HepG2 (cell line): ENCODE data around the gene BIN1. TPM values are rescaled to one million over a fixed set of nuclear protein-coding genes. Genes with fewer than 3 reads are reported as not detected.
A peak's percentile ranks its signal among the peaks of the same experiment; 100 is the strongest.

Source experiments
- ETV5 ChIP-seq: IDR thresholded peaks from 2 replicates; pipeline ENCODE4 v1.6.1; 2018; ENCODE audit warnings: missing biosample characterization, missing genetic modification reagents, inconsistent platforms, borderline replicate concordance
- FOXP1 ChIP-seq, 2 experiments: fragments of 450-650 bp in 1 of 2; IDR thresholded peaks; 2 replicates each; pipeline ENCODE4 v1.6.1; 2017 to 2018; ENCODE audit warnings: antibody characterized with exemption in 1 of 2
- JUN ChIP-seq: sonication (generic); formaldehyde crosslinking; IDR thresholded peaks from 2 replicates; pipeline ENCODE4 v1.4.0; 2020; ENCODE audit warnings: mild to moderate bottlenecking, missing genetic modification reagents
- MED13 ChIP-seq: sonication (generic); formaldehyde crosslinking; IDR thresholded peaks from 2 replicates; pipeline ENCODE4 v1.5.0; 2020; ENCODE audit warnings: missing genetic modification reagents
- REL ChIP-seq: sonication (generic); formaldehyde crosslinking; conservative IDR thresholded peaks from 2 replicates; pipeline ENCODE4 v1.8.0; 2022; ENCODE audit warnings: mild to moderate bottlenecking, missing genetic modification reagents, moderate library complexity
- RFXAP ChIP-seq: sonication (generic); formaldehyde crosslinking; IDR thresholded peaks from 2 replicates; pipeline ENCODE4 v1.4.0; 2020; ENCODE audit warnings: missing genetic modification reagents, borderline replicate concordance
- SOX13 ChIP-seq, 3 experiments: fragments of 450-650 bp in 1 of 3; sonication (generic) in 1 of 3; formaldehyde crosslinking in 1 of 3; IDR thresholded peaks in 2 of 3; conservative IDR thresholded peaks in 1 of 3; 2 replicates each; pipeline versions ENCODE4 v1.5.0 to v1.6.1; 2016 to 2020; ENCODE audit warnings: antibody characterized with exemption in 1 of 3, mild to moderate bottlenecking in 1 of 3, missing compliant biosample characterization in 1 of 3, missing genetic modification reagents in 1 of 3, moderate library complexity in 1 of 3
- ZEB1 ChIP-seq: IDR thresholded peaks from 2 replicates; pipeline ENCODE4 v1.6.1; 2012; ENCODE audit warnings: mild to moderate bottlenecking, low read depth, inconsistent platforms; ENCODE audit not compliant: insufficient replicate concordance
- ZFP36L1 ChIP-seq: sonication (generic); formaldehyde crosslinking; IDR thresholded peaks from 2 replicates; pipeline ENCODE4 v1.8.0; 2022; ENCODE audit warnings: mild to moderate bottlenecking, missing genetic modification reagents, moderate library complexity
- ZSCAN12 ChIP-seq: sonication (generic); formaldehyde crosslinking; IDR thresholded peaks from 2 replicates; pipeline ENCODE4 v1.9.0; 2021; ENCODE audit warnings: mild to moderate bottlenecking, missing genetic modification reagents
- polyA plus RNA-seq, 8 experiments: library from polyadenylated mRNA; depleted of rRNA in 3 of 8; stranded (reverse) in 7 of 8; unstranded in 1 of 8; fragments of >200 nt; fragmentation: Illumina TruSeq in 4 of 8; extraction: Trizol in 4 of 8; gene quantifications; 2 replicates each; pipeline versions ENCODE4 v1.2.1 to v1.2.3, GENCODE V29; 2011 to 2016; ENCODE audit warnings: low read depth in 4 of 8, missing spikeins in 1 of 8, mixed read lengths in 1 of 8; ENCODE audit not compliant: insufficient read depth in 1 of 8
- total RNA-seq, 5 experiments: library from RNA; depleted of rRNA; stranded (reverse); fragments of >200 nt; fragmentation: Illumina TruSeq; extraction: Trizol; gene quantifications; 2 replicates each; pipeline ENCODE4 v1.2.3, GENCODE V29; 2016; ENCODE audit warnings: low read depth in 1 of 5
- TF ChIP-seq, protein P1 (sequence below): sonication (generic); formaldehyde crosslinking; IDR thresholded peaks from 2 replicates; pipeline ENCODE4 v1.4.0; 2020; ENCODE audit warnings: low read depth, mild to moderate bottlenecking, missing genetic modification reagents
- TF ChIP-seq, protein P2 (sequence below): sonication (generic); formaldehyde crosslinking; IDR thresholded peaks from 2 replicates; pipeline ENCODE4 v1.4.0; 2020; ENCODE audit warnings: missing genetic modification reagents
- TF ChIP-seq, protein P3 (sequence below): sonication (generic); formaldehyde crosslinking; IDR thresholded peaks from 2 replicates; pipeline ENCODE4 v1.5.1; 2020; ENCODE audit warnings: mild to moderate bottlenecking, missing genetic modification reagents, borderline replicate concordance
- TF ChIP-seq, protein P4 (sequence below): IDR thresholded peaks from 2 replicates; pipeline ENCODE4 v1.6.1; 2016; ENCODE audit warnings: missing biosample characterization, missing genetic modification reagents, low read depth
- TF ChIP-seq, protein P5 (sequence below): sonication (generic); formaldehyde crosslinking; IDR thresholded peaks from 2 replicates; pipeline ENCODE4 v1.4.0; 2020; ENCODE audit warnings: missing genetic modification reagents

Gene BIN1
- total and polyA plus RNA-seq, 2 of the 13 experiments (the other 11 are each of a cell fraction or from before 2014, with no cell fraction given), result 0.93 to 1.2 TPM

DNA sequence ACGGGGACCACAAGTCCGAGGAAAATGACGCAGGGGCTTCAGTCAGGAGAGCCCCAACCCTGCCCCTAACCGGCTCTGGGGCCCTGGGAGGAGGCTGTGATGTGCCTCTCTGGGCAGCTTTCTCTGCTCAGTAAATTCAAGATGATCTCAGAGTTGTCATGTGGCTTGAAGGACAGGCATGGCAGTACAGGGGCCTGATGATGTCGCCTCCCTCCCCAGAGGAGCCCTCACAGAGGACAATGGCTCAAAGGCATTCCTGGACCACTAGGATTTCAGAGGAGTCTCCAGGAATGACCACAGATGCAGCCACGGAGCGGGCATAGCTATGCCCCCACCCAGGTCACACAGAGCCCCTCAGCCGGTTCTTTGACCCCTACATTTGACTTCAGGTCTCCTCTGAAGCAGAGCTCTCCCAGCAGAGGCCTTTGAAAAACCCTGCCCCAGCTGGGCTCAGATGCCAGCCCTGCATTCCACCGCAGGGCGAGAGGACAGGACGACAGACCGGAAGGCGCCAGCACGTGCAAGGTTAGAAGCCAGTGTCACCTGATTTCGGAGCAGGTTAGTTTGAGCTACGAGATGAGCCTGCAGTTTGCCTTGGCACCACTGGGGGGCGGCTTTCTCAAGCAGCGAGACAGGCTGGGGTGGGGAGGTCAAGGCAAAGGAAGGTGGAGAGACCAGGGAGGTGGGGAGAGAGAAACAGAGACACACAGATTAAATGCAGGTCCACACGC is 39.2 kb downstream of the BIN1 start (continued):
- TF ChIP-seq, protein P1, sequence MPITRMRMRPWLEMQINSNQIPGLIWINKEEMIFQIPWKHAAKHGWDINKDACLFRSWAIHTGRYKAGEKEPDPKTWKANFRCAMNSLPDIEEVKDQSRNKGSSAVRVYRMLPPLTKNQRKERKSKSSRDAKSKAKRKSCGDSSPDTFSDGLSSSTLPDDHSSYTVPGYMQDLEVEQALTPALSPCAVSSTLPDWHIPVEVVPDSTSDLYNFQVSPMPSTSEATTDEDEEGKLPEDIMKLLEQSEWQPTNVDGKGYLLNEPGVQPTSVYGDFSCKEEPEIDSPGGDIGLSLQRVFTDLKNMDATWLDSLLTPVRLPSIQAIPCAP (CRISPR knock-in tag), result no peak
- TF ChIP-seq ZEB1 (no peak), JUN (CRISPR knock-in tag) (no peak), ZSCAN12 (CRISPR knock-in tag) (no peak), MED13 (CRISPR knock-in tag) (no peak), ETV5 (CRISPR knock-in tag) (peak; percentile 79), REL (no peak), FOXP1 (IDR thresholded peaks at IDR 0.05) (no peak), FOXP1 (CRISPR knock-in tag; IDR thresholded peaks at IDR 0.05) (no peak), RFXAP (no peak), SOX13 (IDR thresholded peaks at IDR 0.05) (no peak), SOX13 (CRISPR knock-in tag; conservative IDR thresholded peaks at IDR 0.05 in 1 of 2, IDR thresholded peaks at IDR 0.05 in 1 of 2) (0 out of 4 replicates have a peak, but pooled peaks of 1 of the 2 experiments have one; percentile 4), ZFP36L1 (CRISPR knock-in tag) (no peak)
- TF ChIP-seq, protein P2, sequence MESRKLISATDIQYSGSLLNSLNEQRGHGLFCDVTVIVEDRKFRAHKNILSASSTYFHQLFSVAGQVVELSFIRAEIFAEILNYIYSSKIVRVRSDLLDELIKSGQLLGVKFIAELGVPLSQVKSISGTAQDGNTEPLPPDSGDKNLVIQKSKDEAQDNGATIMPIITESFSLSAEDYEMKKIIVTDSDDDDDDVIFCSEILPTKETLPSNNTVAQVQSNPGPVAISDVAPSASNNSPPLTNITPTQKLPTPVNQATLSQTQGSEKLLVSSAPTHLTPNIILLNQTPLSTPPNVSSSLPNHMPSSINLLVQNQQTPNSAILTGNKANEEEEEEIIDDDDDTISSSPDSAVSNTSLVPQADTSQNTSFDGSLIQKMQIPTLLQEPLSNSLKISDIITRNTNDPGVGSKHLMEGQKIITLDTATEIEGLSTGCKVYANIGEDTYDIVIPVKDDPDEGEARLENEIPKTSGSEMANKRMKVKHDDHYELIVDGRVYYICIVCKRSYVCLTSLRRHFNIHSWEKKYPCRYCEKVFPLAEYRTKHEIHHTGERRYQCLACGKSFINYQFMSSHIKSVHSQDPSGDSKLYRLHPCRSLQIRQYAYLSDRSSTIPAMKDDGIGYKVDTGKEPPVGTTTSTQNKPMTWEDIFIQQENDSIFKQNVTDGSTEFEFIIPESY (CRISPR knock-in tag), result peak; percentile 34; the same call in 1 of the 2 replicates
- TF ChIP-seq, protein P3, sequence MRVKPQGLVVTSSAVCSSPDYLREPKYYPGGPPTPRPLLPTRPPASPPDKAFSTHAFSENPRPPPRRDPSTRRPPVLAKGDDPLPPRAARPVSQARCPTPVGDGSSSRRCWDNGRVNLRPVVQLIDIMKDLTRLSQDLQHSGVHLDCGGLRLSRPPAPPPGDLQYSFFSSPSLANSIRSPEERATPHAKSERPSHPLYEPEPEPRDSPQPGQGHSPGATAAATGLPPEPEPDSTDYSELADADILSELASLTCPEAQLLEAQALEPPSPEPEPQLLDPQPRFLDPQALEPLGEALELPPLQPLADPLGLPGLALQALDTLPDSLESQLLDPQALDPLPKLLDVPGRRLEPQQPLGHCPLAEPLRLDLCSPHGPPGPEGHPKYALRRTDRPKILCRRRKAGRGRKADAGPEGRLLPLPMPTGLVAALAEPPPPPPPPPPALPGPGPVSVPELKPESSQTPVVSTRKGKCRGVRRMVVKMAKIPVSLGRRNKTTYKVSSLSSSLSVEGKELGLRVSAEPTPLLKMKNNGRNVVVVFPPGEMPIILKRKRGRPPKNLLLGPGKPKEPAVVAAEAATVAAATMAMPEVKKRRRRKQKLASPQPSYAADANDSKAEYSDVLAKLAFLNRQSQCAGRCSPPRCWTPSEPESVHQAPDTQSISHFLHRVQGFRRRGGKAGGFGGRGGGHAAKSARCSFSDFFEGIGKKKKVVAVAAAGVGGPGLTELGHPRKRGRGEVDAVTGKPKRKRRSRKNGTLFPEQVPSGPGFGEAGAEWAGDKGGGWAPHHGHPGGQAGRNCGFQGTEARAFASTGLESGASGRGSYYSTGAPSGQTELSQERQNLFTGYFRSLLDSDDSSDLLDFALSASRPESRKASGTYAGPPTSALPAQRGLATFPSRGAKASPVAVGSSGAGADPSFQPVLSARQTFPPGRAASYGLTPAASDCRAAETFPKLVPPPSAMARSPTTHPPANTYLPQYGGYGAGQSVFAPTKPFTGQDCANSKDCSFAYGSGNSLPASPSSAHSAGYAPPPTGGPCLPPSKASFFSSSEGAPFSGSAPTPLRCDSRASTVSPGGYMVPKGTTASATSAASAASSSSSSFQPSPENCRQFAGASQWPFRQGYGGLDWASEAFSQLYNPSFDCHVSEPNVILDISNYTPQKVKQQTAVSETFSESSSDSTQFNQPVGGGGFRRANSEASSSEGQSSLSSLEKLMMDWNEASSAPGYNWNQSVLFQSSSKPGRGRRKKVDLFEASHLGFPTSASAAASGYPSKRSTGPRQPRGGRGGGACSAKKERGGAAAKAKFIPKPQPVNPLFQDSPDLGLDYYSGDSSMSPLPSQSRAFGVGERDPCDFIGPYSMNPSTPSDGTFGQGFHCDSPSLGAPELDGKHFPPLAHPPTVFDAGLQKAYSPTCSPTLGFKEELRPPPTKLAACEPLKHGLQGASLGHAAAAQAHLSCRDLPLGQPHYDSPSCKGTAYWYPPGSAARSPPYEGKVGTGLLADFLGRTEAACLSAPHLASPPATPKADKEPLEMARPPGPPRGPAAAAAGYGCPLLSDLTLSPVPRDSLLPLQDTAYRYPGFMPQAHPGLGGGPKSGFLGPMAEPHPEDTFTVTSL (CRISPR knock-in tag), result no peak
- TF ChIP-seq, protein P4, sequence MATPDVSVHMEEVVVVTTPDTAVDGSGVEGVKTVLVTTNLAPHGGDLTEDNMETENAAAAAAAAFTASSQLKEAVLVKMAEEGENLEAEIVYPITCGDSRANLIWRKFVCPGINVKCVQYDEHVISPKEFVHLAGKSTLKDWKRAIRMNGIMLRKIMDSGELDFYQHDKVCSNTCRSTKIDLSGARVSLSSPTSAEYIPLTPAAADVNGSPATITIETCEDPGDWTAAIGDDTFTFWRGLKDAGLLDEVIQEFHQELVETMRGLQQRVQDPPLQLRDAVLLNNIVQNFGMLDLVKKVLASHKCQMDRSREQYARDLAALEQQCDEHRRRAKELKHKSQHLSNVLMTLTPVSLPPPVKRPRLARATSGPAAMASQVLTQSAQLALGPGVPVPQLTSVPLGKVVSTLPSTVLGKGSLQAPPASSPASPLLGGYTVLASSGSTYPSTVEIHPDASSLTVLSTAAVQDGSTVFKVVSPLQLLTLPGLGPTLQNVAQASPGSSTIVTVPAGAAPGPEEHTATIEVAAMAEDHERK, result no peak
- TF ChIP-seq, protein P5, sequence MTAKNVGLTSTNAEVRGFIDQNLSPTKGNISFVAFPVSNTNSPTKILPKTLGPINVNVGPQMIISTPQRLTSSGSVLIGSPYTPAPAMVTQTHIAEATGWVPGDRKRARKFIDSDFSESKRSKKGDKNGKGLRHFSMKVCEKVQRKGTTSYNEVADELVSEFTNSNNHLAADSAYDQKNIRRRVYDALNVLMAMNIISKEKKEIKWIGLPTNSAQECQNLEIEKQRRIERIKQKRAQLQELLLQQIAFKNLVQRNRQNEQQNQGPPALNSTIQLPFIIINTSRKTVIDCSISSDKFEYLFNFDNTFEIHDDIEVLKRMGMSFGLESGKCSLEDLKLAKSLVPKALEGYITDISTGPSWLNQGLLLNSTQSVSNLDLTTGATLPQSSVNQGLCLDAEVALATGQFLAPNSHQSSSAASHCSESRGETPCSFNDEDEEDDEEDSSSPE (CRISPR knock-in tag), result 0 out of 2 replicates have a peak, but pooled peaks have one; percentile 24
